ENCODE measurements around the gene KLF16. TPM values are rescaled to one million over a fixed set of nuclear protein-coding genes. Genes with fewer than 3 reads are reported as not detected.

Gene KLF16
- total RNA-seq, 1 experiment from 2014 or later = 45.5 TPM

GRCh38 chr19:1822210-1822609 is 41.2 kb downstream of the KLF16 start:
- H3K27ac Mint-ChIP-seq (ENCODE audit: low read depth, unreplicated experiment) = no peak overlapping the region
- POLR2A ChIA-PET = no interaction called here
- no peaks in the 10 kb centered on the region for H3K27me3 Mint-ChIP-seq (ENCODE audit: insufficient read depth, unreplicated experiment)

GRCh38 chr19:1819341-1820255 is 43.8 kb downstream of the KLF16 start:
- H3K4me3 Mint-ChIP-seq (ENCODE audit: unreplicated experiment) = no peak overlapping the region
- H3K27me3 Mint-ChIP-seq (ENCODE audit: insufficient read depth, unreplicated experiment) = no peaks in the 10 kb centered on the region
- H3K36me3 Mint-ChIP-seq (ENCODE audit: insufficient read depth, unreplicated experiment) = peaks cover 52% of the 10 kb centered on the region
- no peaks in the 10 kb centered on the region for H3K9me3 Mint-ChIP-seq (ENCODE audit: unreplicated experiment)
- no peaks in the 10 kb centered on the region for H3K4me1 Mint-ChIP-seq (ENCODE audit: insufficient read depth, unreplicated experiment)
- no peak for TF ChIP-seq CTCF (IDR thresholded peaks at IDR 0.05; ENCODE audit: unreplicated experiment)
- ChIA-PET CTCF (interaction anchor here (0.5 to 3.8 kb wide), 5 partner anchors 18 to 274 kb away, joined by 3 to 16 read pairs (median 3); no protein-coding TSS in a partner anchor), POLR2A (interaction anchor here (1.4 kb wide), 1 partner anchor 46 kb away, joined by 3 read pairs; no protein-coding TSS in a partner anchor)
- H3K27ac Mint-ChIP-seq (ENCODE audit: low read depth, unreplicated experiment) = no peak overlapping the region
- BruUV-seq (replicated peaks) = no TSS peak
- no peak for DNase-seq (ENCODE audit: unreplicated experiment)
- intact Hi-C loops (cut with micrococcal nuclease) = no loop called here

More at GRCh38 chr19:1822210-1822609, 41.2 kb downstream of the KLF16 start:
- Mint-ChIP-seq H3K4me3 (ENCODE audit: unreplicated experiment) (no peak overlapping the region), H3K36me3 (ENCODE audit: insufficient read depth, unreplicated experiment) (peaks cover 46% of the 10 kb centered on the region), H3K9me3 (ENCODE audit: unreplicated experiment) (no peaks in the 10 kb centered on the region), H3K4me1 (ENCODE audit: insufficient read depth, unreplicated experiment) (peaks cover 4% of the 10 kb centered on the region)
- no peak for TF ChIP-seq CTCF (IDR thresholded peaks at IDR 0.05; ENCODE audit: unreplicated experiment)
- BruUV-seq (replicated peaks) = no TSS peak
- intact Hi-C loops (cut with micrococcal nuclease) = no loop called here
- no peak for DNase-seq (ENCODE audit: unreplicated experiment)
- CTCF ChIA-PET = interaction anchor here (0.7 to 1.1 kb wide), 2 partner anchors 16 to 27 kb away, joined by 4 to 6 read pairs; no protein-coding TSS in a partner anchor

DNA sequence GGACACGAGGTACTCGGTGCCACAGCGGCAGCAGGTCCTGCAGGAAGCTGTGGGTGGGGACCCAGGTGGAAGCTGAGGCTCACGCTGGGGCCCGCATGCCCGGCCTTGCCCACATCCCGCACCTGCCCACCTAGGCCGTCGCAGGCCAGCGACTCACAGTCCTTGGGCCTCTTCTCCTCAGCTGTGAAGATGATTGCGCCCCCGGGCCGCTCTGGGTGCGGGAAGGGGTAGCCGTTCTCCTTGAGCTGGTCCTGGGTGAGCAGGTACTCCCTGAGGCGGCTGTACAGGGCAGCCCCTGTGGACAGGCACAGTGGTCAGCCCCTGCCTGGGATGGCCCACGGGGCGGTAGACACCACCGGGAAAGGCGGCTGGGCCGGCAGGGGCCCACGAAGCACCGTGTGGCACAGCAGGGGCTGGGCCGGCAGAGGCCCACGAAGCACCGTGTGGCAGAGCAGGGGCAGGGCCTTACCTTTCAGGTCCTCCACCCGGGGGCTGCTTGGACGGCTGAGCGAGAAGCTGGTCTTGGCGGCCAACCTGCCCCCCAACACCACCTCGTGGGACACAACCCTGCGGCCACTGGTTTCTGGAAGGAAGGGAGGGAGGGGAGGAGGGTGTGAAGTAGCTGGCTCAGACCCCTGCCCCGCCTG is 44.7 kb downstream of the KLF16 start:
- no TSS peak for BruUV-seq (replicated peaks)
- Mint-ChIP-seq H3K27me3 (ENCODE audit: insufficient read depth, unreplicated experiment) (no peaks in the 10 kb centered on the region), H3K36me3 (ENCODE audit: insufficient read depth, unreplicated experiment) (peaks cover 47% of the 10 kb centered on the region), H3K4me1 (ENCODE audit: insufficient read depth, unreplicated experiment) (no peaks in the 10 kb centered on the region), H3K9me3 (ENCODE audit: unreplicated experiment) (no peaks in the 10 kb centered on the region), H3K27ac (ENCODE audit: low read depth, unreplicated experiment) (no peak overlapping the region), H3K4me3 (ENCODE audit: unreplicated experiment) (no peak overlapping the region)
- TF ChIP-seq CTCF (IDR thresholded peaks at IDR 0.05; ENCODE audit: unreplicated experiment) = no peak
- POLR2A ChIA-PET = no interaction called here
- CTCF ChIA-PET = interaction anchor here (0.5 to 3.8 kb wide), 4 partner anchors 19 to 273 kb away, joined by 3 to 16 read pairs (median 4); no protein-coding TSS in a partner anchor
- no peak for DNase-seq (ENCODE audit: unreplicated experiment)
- intact Hi-C loops (cut with micrococcal nuclease) = no loop called here

DNA sequence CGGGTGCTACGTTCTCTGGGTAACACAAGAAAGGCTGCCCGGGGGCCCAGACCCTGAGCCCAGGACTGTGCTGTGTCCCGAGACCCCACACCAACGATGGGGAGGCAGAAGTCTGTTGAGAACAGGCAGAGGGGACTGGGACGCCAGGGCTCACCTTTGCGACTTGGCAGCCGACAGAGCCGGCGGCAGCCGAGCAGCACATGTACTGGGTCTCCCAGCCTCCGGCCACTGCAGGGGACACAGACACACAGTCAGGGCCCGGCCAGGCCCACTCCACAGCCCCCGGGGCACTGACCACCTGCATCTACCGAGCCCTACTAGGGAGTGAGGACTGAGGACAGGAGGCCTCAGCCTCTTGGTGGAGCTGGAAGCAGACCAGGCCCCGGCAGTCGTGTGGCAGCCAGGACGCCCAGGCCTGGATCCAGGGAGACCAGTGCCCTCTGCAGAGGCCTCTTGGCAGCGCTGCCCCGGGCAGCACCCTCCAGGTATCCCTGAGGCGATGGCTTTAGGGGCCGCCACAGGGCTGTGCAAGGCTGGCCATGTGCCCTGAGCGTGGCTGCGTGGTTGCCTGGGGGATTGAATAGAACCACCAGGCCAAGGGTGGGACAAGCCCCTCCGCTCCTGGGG is 45.7 kb downstream of the KLF16 start:
- intact Hi-C loops (cut with micrococcal nuclease) = no loop called here
- POLR2A ChIA-PET = no interaction called here
- CTCF ChIA-PET = interaction anchor here (2.1 kb wide), 1 partner anchor 8 kb away, joined by 11 read pairs; no protein-coding TSS in a partner anchor

More for the DNA sequence above, 45.7 kb downstream of the KLF16 start:
- no peak overlapping the region for H3K27ac Mint-ChIP-seq (ENCODE audit: low read depth, unreplicated experiment)
- no peak overlapping the region for H3K4me3 Mint-ChIP-seq (ENCODE audit: unreplicated experiment)
- no peak for TF ChIP-seq CTCF (IDR thresholded peaks at IDR 0.05; ENCODE audit: unreplicated experiment)
- peaks cover 41% of the 10 kb centered on the region for H3K36me3 Mint-ChIP-seq (ENCODE audit: insufficient read depth, unreplicated experiment)
- peaks cover 6% of the 10 kb centered on the region for H3K4me1 Mint-ChIP-seq (ENCODE audit: insufficient read depth, unreplicated experiment)
- no TSS peak for BruUV-seq (replicated peaks)
- DNase-seq (ENCODE audit: unreplicated experiment) = no peak
- H3K9me3 Mint-ChIP-seq (ENCODE audit: unreplicated experiment) = no peaks in the 10 kb centered on the region
- H3K27me3 Mint-ChIP-seq (ENCODE audit: insufficient read depth, unreplicated experiment) = no peaks in the 10 kb centered on the region
